Mesenchymal stem cell (in vitro differentiated cells and primary cell): ENCODE measurements around the gene CFAP58.

Experiments
- DNase-seq: peaks from one replicate; pipeline ENCODE4 v3.0.0-alpha.2; 2013
- H2AFZ ChIP-seq: one replicate; pipeline ENCODE4 v1.6.1; 2013; ENCODE audit warnings: low read depth, mild to moderate bottlenecking, control low read depth, inconsistent platforms, low read length, moderate library complexity
- H2AK5ac ChIP-seq: 2 replicates; pipeline ENCODE4 v1.6.1; 2013; ENCODE audit warnings: low read length, moderate library complexity, mild to moderate bottlenecking, inconsistent platforms; ENCODE audit not compliant: severe bottlenecking
- H2BK120ac ChIP-seq: one replicate; pipeline ENCODE4 v1.6.1; 2013; ENCODE audit warnings: low read depth, mild to moderate bottlenecking, inconsistent platforms, low read length, moderate library complexity
- H2BK12ac ChIP-seq, 2 experiments: one replicate each; pipeline ENCODE4 v1.6.1; 2013; ENCODE audit warnings: inconsistent platforms in 2 of 2, low read length in 2 of 2, mild to moderate bottlenecking in 2 of 2, moderate library complexity in 2 of 2, control low read depth in 1 of 2
- H2BK15ac ChIP-seq: one replicate; pipeline ENCODE4 v1.6.1; 2013; ENCODE audit warnings: mild to moderate bottlenecking, low read depth, inconsistent platforms; ENCODE audit not compliant: poor library complexity, severe bottlenecking
- H2BK5ac ChIP-seq: 2 replicates; pipeline ENCODE4 v1.6.1; 2013; ENCODE audit warnings: low read depth, mild to moderate bottlenecking, low read length, control low read depth, inconsistent platforms; ENCODE audit not compliant: poor library complexity, severe bottlenecking
- H3K14ac ChIP-seq, 2 experiments: one replicate each; pipeline ENCODE4 v1.6.1; 2013; ENCODE audit warnings: inconsistent platforms in 2 of 2, low read length in 2 of 2, control low read depth in 1 of 2, mild to moderate bottlenecking in 1 of 2, moderate library complexity in 1 of 2
- H3K18ac ChIP-seq, 2 experiments: one replicate each; pipeline ENCODE4 v1.6.1; 2013; ENCODE audit warnings: inconsistent platforms in 2 of 2, low read length in 2 of 2, control low read depth in 1 of 2, low read depth in 1 of 2, mild to moderate bottlenecking in 1 of 2
- H3K23ac ChIP-seq, 2 experiments: one replicate each; pipeline ENCODE4 v1.6.1; 2013; ENCODE audit warnings: inconsistent platforms in 2 of 2, low read length in 2 of 2, mild to moderate bottlenecking in 2 of 2, moderate library complexity in 2 of 2, control low read depth in 1 of 2
- H3K27ac ChIP-seq: 2 replicates; pipeline ENCODE4 v1.5.1; 2013; ENCODE audit warnings: mild to moderate bottlenecking, moderate library complexity, low read length, control low read depth, inconsistent platforms; ENCODE audit not compliant: poor library complexity, severe bottlenecking
- H3K27me3 ChIP-seq, 2 experiments: 2 replicates each; pipeline versions ENCODE4 v1.6.1 to v1.7.0; 2013; ENCODE audit warnings: low read length in 2 of 2, mild to moderate bottlenecking in 2 of 2, moderate library complexity in 2 of 2, control low read depth in 1 of 2, inconsistent platforms in 1 of 2; ENCODE audit not compliant: control insufficient read depth in 1 of 2, insufficient read depth in 1 of 2
- H3K36me3 ChIP-seq, 2 experiments: 2 replicates each; pipeline versions ENCODE4 v1.6.1 to v1.7.0; 2013; ENCODE audit warnings: low read length in 2 of 2, control low read depth in 1 of 2, inconsistent platforms in 1 of 2, low read depth in 1 of 2, mild to moderate bottlenecking in 1 of 2; ENCODE audit not compliant: insufficient read depth in 2 of 2, control insufficient read depth in 1 of 2
- H3K4ac ChIP-seq, 2 experiments: one replicate each; pipeline ENCODE4 v1.6.1; 2013; ENCODE audit warnings: inconsistent platforms in 2 of 2, low read length in 2 of 2, mild to moderate bottlenecking in 2 of 2, moderate library complexity in 2 of 2, control low read depth in 1 of 2, low read depth in 1 of 2
- H3K4me1 ChIP-seq: 2 replicates; pipeline ENCODE4 v1.6.1; 2013; ENCODE audit warnings: low read depth, low read length, control low read depth; ENCODE audit not compliant: control insufficient read depth, insufficient read depth
- H3K4me2 ChIP-seq: 2 replicates; pipeline ENCODE4 v1.6.1; 2013; ENCODE audit warnings: low read length, mild to moderate bottlenecking, inconsistent platforms; ENCODE audit not compliant: poor library complexity, severe bottlenecking
- H3K4me3 ChIP-seq, 2 experiments: 2 replicates each; pipeline versions ENCODE4 v1.5.1 to v1.7.0; 2013; ENCODE audit warnings: low read length in 2 of 2, mild to moderate bottlenecking in 2 of 2, control low read depth in 1 of 2, low read depth in 1 of 2; ENCODE audit not compliant: insufficient read depth in 1 of 2
- H3K79me1 ChIP-seq: replicated peaks from 2 replicates; pipeline ENCODE4 v1.6.1; 2013; ENCODE audit warnings: mild to moderate bottlenecking, control low read depth, low read length, inconsistent platforms; ENCODE audit not compliant: poor library complexity, severe bottlenecking
- H3K9ac ChIP-seq: 2 replicates; pipeline ENCODE4 v1.7.0; 2013; ENCODE audit warnings: mild to moderate bottlenecking, low read length, moderate library complexity
- H3K9me3 ChIP-seq: 2 replicates; pipeline ENCODE4 v1.7.0; 2013; ENCODE audit warnings: mild to moderate bottlenecking, low read length; ENCODE audit not compliant: control insufficient read depth
- H4K8ac ChIP-seq: one replicate; pipeline ENCODE4 v1.6.1; 2013; ENCODE audit warnings: inconsistent platforms, mild to moderate bottlenecking, low read length, moderate library complexity
- H4K91ac ChIP-seq: one replicate; pipeline ENCODE4 v1.6.1; 2013; ENCODE audit warnings: mild to moderate bottlenecking, low read length, inconsistent platforms
- WGBS: methylation state at CpG from one replicate; pipeline ENCODE4 v1.1.7; 2013; ENCODE audit warnings: mixed read lengths; 5-methylcytosine and 5-hydroxymethylcytosine counted together

The CFAP58 gene

DNA sequence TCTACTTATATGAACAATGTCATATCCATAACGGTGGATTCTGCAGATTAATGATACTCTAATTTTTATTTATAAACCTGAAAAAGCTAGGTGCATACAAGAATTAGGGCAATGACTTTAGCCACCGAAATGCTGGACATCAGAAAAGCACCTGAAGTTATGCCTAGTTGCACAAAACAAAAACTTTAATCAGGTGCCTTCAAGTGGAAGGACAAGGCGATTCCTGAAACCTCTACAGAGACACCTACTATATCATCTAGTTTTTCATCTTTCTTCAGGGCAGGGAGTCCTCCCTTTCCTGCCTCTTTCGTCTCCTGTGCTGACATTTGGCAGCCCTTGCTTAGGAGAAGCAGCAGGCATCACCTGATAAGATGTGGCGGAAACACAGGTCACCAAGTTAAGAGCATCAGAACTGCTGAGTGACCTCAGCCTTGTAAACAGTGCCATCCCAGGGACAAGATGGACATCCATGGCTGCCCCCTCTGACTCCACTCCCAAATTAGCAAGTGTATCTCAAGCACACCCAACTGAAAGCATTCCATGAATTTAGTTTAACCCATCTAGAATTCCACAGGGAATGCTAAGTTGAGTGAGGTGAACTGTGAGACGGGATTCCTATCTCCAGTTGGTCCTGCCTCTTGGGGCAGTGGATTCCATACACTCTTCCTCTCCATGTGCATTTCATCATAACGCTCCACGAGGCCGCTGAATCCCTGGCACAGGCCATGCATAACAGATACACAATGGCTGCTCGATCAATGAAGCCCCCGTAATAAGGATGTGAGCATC, 21.2 kb upstream of the CFAP58 start:
- H3K4me2 ChIP-seq, result no peak overlapping the region
- H2BK12ac ChIP-seq, result peak overlapping the region in 1 of 2 experiments; percentile 17
- peak overlapping the region; percentile 97 for H3K9ac ChIP-seq
- no peak overlapping the region for H2AFZ ChIP-seq
- no peaks in the 10 kb centered on the region for H3K27me3 ChIP-seq
- H2AK5ac ChIP-seq, result peak overlapping the region; percentile 8
- H3K79me1 ChIP-seq, result no peaks in the 10 kb centered on the region
- peak overlapping the region in 1 of 2 experiments; percentile 2 for H3K4ac ChIP-seq
- H3K4me1 ChIP-seq, result peaks cover 61% of the 10 kb centered on the region
- H3K4me3 ChIP-seq, result no peak overlapping the region
- H3K27ac ChIP-seq, result peak overlapping the region; percentile 98
- no peak overlapping the region for H2BK5ac ChIP-seq
- H4K8ac ChIP-seq, result peak overlapping the region; percentile 21
- H3K14ac ChIP-seq, result peak overlapping the region in 1 of 2 experiments; percentile 5
- peaks cover 10 to 35% of the 10 kb centered on the region in 2 experiments for H3K36me3 ChIP-seq
- H3K9me3 ChIP-seq, result no peaks in the 10 kb centered on the region
- no peak overlapping the region for H4K91ac ChIP-seq
- no peak overlapping the region for H3K23ac ChIP-seq
- 82% methylated on average over 10 of the region's 11 CpGs for WGBS
- no peak overlapping the region for H2BK15ac ChIP-seq
- peak overlapping the region in 1 of 2 experiments; percentile 7 for H3K18ac ChIP-seq
- DNase-seq, result no peak
- H2BK120ac ChIP-seq, result peak overlapping the region; percentile 8

DNA sequence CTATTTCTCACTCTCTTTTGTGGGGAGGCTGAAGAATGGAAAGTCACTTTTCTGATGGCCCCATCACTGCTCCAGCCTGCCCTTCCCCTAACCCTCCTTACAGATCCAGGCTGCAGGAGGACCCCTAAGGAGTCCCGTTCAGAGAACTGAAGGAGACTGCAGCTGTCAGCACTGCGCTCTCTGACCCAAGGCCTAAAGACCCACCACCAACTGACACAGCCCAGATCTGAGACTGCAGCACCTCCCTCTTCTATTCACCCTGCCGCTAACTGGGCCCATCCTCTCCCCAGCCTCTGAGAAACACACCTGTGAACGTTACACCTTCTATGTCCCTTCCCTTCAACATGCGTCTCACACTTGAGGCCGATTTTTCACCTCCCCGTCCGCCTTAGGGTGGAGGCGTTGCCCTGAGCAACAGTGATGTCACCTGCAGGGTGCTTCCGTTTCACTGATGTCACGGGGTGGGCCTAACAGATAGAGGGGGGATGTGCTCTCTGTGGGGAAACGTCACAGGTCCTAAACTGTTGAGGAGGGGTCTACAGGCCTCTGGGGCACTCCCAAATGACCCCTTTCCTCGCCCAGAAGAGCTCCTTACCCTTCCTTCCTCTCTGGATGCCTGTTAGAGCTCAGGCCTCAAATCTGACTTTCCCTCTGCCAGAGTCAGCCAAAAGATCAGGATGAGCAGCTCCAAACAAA, 20.5 kb upstream of the CFAP58 start:
- no peak overlapping the region for H2AFZ ChIP-seq
- H3K4me2 ChIP-seq, result no peak overlapping the region
- WGBS, result 73% methylated on average over 11 of the region's 13 CpGs
- H4K91ac ChIP-seq, result peak overlapping the region; percentile 71
- H3K27ac ChIP-seq, result peak overlapping the region; percentile 98
- H3K9me3 ChIP-seq, result no peaks in the 10 kb centered on the region
- no peak overlapping the region for H3K23ac ChIP-seq
- peak overlapping the region; percentile 7 to 82 for H2BK12ac ChIP-seq
- no peak overlapping the region for H3K14ac ChIP-seq
- no peak overlapping the region for H3K4me3 ChIP-seq
- H2BK5ac ChIP-seq, result no peak overlapping the region
- no peak for DNase-seq
- H2AK5ac ChIP-seq, result peak overlapping the region; percentile 8
- no peak overlapping the region for H3K9ac ChIP-seq
- H3K79me1 ChIP-seq, result no peaks in the 10 kb centered on the region
- peak overlapping the region; percentile 8 for H2BK120ac ChIP-seq
- H3K4ac ChIP-seq, result peak overlapping the region in 1 of 2 experiments; percentile 35
- H4K8ac ChIP-seq, result peak overlapping the region; percentile 76
- peaks cover 10 to 35% of the 10 kb centered on the region in 2 experiments for H3K36me3 ChIP-seq
- H3K27me3 ChIP-seq, result no peaks in the 10 kb centered on the region
- H3K4me1 ChIP-seq, result peaks cover 53% of the 10 kb centered on the region
- H2BK15ac ChIP-seq, result peak overlapping the region; percentile 26
- peak overlapping the region; percentile 13 to 63 for H3K18ac ChIP-seq

DNA sequence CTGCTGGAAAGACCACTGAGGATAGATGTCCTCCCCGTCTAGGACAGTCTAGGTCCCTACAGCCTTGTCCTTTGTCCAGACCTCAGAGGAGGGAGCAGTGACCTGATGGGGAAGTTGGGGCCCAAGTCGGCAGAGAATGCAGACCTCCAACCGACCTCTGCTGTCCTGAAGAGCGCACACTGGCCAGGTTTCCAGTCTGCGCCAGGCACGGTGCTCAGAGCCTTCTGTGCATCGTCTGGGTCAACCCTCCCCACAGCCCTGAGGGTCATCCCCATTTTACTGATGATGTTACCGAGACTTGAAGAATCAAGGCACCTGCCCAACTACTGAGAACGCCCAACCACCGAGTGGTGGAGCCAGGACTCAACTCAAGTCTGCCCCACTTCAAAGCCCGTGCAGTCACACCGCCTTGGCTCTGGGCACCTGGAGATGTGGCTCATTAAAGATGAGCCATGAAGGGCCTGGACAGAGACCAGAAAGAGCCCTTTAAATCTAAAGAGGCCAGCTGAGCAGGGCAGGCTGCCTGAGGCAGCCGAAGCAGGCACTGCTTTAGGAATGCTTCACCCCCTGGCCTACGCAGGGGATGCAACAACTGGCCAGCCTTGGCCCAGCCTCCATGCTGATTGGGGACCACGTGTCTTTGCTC, 19.8 kb upstream of the CFAP58 start:
- Histone ChIP-seq H2BK12ac (no peak overlapping the region), H3K27ac (peak overlapping the region; percentile 9), H2BK5ac (no peak overlapping the region), H2AK5ac (peak overlapping the region; percentile 27), H3K9ac (no peak overlapping the region), H2BK15ac (no peak overlapping the region), H3K14ac (no peak overlapping the region), H3K4me3 (no peak overlapping the region), H3K4me1 (peaks cover 47% of the 10 kb centered on the region), H4K91ac (peak overlapping the region; percentile 43), H3K79me1 (no peaks in the 10 kb centered on the region), H3K4me2 (no peak overlapping the region), H2BK120ac (no peak overlapping the region), H3K9me3 (no peaks in the 10 kb centered on the region), H3K36me3 (peaks cover 10 to 35% of the 10 kb centered on the region in 2 experiments), H3K27me3 (no peaks in the 10 kb centered on the region), H3K18ac (no peak overlapping the region), H3K23ac (peak overlapping the region in 1 of 2 experiments; percentile 78), H2AFZ (no peak overlapping the region), H4K8ac (peak overlapping the region; percentile 59), H3K4ac (peak overlapping the region in 1 of 2 experiments; percentile 35)
- 91% methylated on average over 15 of the region's 15 CpGs for WGBS
- DNase-seq, result no peak

DNA sequence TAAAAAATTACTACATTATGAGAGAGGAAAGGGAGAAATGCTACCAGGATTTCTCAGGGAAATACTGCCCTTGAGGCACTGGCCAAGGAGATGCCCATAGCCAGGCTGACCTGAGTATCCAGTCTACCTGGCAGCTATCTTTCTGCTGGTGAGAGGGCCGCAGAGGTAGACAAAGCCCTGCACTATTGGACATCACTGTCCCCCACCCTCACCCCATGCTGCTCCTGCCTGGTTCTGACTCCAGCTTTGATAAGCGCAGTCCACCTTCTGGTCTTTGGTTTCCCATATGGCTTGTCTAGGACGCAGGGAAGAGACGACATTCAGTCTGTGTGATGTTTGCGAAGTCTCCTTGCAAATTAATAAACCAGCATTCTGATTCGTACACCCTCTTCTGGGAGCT, 19.1 kb upstream of the CFAP58 start:
- H3K4me3 ChIP-seq, result no peak overlapping the region
- no peak overlapping the region for H2BK120ac ChIP-seq
- no peaks in the 10 kb centered on the region for H3K27me3 ChIP-seq
- no peak overlapping the region for H2BK12ac ChIP-seq
- H3K23ac ChIP-seq, result no peak overlapping the region
- H3K14ac ChIP-seq, result no peak overlapping the region
- peak overlapping the region in 1 of 2 experiments; percentile 9 for H3K18ac ChIP-seq
- no peak overlapping the region for H2AK5ac ChIP-seq
- no peaks in the 10 kb centered on the region for H3K9me3 ChIP-seq
- no peak overlapping the region for H2BK5ac ChIP-seq
- H3K9ac ChIP-seq, result no peak overlapping the region
- H3K27ac ChIP-seq, result no peak overlapping the region
- H3K4ac ChIP-seq, result no peak overlapping the region
- H2AFZ ChIP-seq, result no peak overlapping the region
- H4K91ac ChIP-seq, result no peak overlapping the region
- H3K4me1 ChIP-seq, result peaks cover 44% of the 10 kb centered on the region
- no peak overlapping the region for H2BK15ac ChIP-seq
- H3K4me2 ChIP-seq, result no peak overlapping the region
- peaks cover 10 to 35% of the 10 kb centered on the region in 2 experiments for H3K36me3 ChIP-seq
- over 99% methylated on average over 6 of the region's 6 CpGs for WGBS
- no peak for DNase-seq
- H4K8ac ChIP-seq, result no peak overlapping the region
- H3K79me1 ChIP-seq, result no peaks in the 10 kb centered on the region
